HG02610 (cell line): ENCODE data around the gene RANBP2.

ENCODE experiments used
- ATAC-seq: cut with Tn5 transposase; IDR thresholded peaks from one replicate; pipeline ENCODE4 v1.9.1; 2021; ENCODE audit warnings: mild to moderate bottlenecking, moderate library complexity; ENCODE audit not compliant: unreplicated experiment

RANBP2 gene

DNA sequence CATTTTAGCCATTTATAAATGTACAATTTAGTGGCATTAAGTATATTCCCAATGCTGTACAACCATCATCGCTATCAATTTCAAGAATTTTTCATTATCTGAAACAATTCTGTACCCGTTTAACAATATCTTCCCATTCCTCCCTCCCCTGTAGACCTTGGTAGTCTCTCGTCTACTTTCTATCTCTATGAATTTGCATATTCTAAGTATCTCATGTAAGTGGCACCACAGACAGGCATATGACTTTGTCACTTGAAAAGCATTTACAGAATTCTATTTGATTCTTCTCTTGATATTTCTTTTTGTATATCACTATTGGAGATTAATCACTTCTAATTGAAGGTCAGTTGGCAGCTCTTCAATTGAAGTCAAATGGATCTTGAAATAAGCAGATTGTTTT is 115.3 kb downstream of the RANBP2 start:
- no peak for ATAC-seq

DNA sequence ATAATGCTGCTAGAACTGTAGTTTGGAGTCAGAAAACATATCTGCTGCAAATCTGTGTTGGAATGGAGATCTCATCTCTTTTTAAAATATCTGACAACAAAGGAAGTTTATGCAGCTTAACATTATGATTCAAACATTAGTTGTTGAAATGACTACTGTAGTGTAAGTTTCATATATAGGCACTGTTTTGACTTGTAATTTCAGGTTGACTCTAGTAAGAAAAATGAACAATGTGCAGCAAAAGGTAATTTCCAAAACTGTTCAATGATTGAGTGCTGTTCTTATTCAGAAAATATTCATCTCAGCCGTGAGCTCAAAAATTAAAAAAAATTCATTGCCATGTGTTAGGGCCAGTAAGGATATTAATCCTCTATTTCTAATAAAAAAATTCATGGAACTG is 115.8 kb downstream of the RANBP2 start:
- peak; percentile 87 for ATAC-seq
